ENCODE data around the gene LRCH4.

DNA sequence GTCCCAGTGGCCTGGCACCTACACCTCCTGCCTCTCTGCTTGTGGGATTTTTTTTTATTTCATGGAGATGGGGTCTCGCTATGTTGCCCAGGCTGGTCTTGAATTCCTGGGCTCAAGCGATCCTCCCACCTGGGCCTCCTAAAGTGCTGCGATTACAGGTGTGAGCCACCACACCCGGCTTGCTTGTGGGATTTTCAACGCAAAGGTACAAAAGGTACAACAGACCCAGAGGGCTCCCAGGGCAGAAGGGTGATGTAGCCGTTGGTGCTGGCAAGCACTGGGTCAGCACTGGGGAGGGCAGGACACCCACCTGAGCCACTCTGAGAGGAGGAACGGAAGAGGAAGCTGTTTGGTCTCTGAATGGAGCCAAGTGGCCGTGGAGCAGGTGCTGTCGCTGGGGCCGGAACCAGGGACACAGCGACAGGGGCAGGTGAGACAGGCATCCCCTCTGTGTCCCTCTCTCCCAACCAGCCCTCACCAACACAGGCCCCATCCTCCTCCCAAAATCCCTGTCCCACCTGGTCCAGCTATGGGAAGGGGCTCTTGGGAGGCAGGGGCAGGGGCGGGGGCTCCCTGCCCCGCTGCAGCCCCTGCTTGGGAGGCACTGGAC lies 9.4 kb downstream of the LRCH4 start:
- TF ChIP-seq POLR2A (IDR thresholded peaks at IDR 0.05; ENCODE audit: low read length): no peak
- no peak for TF ChIP-seq GATA1 (IDR thresholded peaks at IDR 0.05; ENCODE audit: low read depth, low read length)
